Hematopoietic multipotent progenitor cell treated with erythropoietin and hydrocortisone succinate and interleukin-3 and kit ligand, for 15 days (in vitro differentiated cells): ENCODE data around the gene KCNIP2.

Experiments used
- DNase-seq: peaks from one replicate; pipeline ENCODE4 v3.0.0-alpha.2; 2015; ENCODE audit warnings: low spot score

Gene KCNIP2

GRCh38 chr10:101843032-101844021 lies at the start of gene KCNIP2:
Gene KCNIP2 (minus strand): TSS chr10:101843800. CDS start chr10:101843568, 232 bp downstream.
- peak; percentile 29 for DNase-seq

- DNase-seq: no peak
Measured at GRCh38 chr10:101892782-101893391, 49.3 kb upstream of the KCNIP2 start.

- peak; percentile 77 for DNase-seq
Measured at GRCh38 chr10:101889256-101890210, 45.9 kb upstream of the KCNIP2 start.

GRCh38 chr10:101888251-101888949 lies 44.8 kb upstream of the KCNIP2 start:
- no peak for DNase-seq

GRCh38 chr10:101887775-101888174 lies 44.2 kb upstream of the KCNIP2 start:
- DNase-seq: no peak

GRCh38 chr10:101886521-101887312 lies 43.1 kb upstream of the KCNIP2 start:
- no peak for DNase-seq

GRCh38 chr10:101881036-101881774 lies 37.6 kb upstream of the KCNIP2 start:
- no peak for DNase-seq

GRCh38 chr10:101880232-101880573 lies 36.6 kb upstream of the KCNIP2 start:
- no peak for DNase-seq

- no peak for DNase-seq
Measured at GRCh38 chr10:101879456-101880231, 36.0 kb upstream of the KCNIP2 start.

- DNase-seq: no peak
Measured at GRCh38 chr10:101878869-101879268, 35.3 kb upstream of the KCNIP2 start.

GRCh38 chr10:101875068-101875688 lies 31.6 kb upstream of the KCNIP2 start:
- no peak for DNase-seq

- DNase-seq: no peak
Measured at GRCh38 chr10:101874252-101874651, 30.7 kb upstream of the KCNIP2 start.

GRCh38 chr10:101867931-101868330 lies 24.3 kb upstream of the KCNIP2 start:
- no peak for DNase-seq

GRCh38 chr10:101859530-101859929 lies 15.9 kb upstream of the KCNIP2 start:
- no peak for DNase-seq

GRCh38 chr10:101858723-101859500 lies 15.3 kb upstream of the KCNIP2 start:
- DNase-seq: no peak

GRCh38 chr10:101857802-101858476 lies 14.3 kb upstream of the KCNIP2 start:
- DNase-seq: no peak

- DNase-seq: no peak
Measured at GRCh38 chr10:101856626-101857025, 13.0 kb upstream of the KCNIP2 start.
